ENCODE results near the gene ANP32B. TPM values are rescaled to one million over a fixed set of nuclear protein-coding genes. Genes with fewer than 3 reads are reported as not detected.
"Not testable (repeated sequence)": the region's sequence is repeated elsewhere in the genome, so short reads cannot be mapped to it uniquely, and the experiment has no call there.

Gene ANP32B
- total and polyA plus RNA-seq, 12 donors = 13.4 to 156 (median 66.0) TPM

DNA sequence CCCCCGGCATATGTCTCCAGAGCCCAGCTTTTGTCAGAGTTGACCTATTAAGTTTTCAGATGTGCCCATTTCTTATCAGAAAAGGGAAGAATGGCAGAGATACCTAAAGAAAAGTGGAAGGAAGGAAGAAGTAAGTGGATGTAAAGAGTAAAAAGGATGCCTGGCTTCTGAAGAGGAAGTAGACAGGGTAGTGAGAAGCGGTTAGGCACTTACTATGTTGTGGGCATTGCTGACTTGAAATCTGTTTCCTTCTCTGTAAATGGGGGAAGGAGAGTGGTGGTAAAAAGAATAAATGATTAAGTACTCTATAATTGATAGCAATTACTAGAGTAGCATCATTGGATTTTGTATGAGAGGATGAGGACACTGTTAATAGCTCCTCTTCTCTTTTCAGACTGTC lies 9.9 kb downstream of the ANP32B start:
- TF ChIP-seq, protein P1, sequence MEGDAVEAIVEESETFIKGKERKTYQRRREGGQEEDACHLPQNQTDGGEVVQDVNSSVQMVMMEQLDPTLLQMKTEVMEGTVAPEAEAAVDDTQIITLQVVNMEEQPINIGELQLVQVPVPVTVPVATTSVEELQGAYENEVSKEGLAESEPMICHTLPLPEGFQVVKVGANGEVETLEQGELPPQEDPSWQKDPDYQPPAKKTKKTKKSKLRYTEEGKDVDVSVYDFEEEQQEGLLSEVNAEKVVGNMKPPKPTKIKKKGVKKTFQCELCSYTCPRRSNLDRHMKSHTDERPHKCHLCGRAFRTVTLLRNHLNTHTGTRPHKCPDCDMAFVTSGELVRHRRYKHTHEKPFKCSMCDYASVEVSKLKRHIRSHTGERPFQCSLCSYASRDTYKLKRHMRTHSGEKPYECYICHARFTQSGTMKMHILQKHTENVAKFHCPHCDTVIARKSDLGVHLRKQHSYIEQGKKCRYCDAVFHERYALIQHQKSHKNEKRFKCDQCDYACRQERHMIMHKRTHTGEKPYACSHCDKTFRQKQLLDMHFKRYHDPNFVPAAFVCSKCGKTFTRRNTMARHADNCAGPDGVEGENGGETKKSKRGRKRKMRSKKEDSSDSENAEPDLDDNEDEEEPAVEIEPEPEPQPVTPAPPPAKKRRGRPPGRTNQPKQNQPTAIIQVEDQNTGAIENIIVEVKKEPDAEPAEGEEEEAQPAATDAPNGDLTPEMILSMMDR (IDR thresholded peaks at IDR 0.05) = no peak
- TF ChIP-seq POLR2A (IDR thresholded peaks at IDR 0.05) = no peak
- H3K27me3 ChIP-seq = no peaks in the 10 kb centered on the region
- no peak for DNase-seq
- intact Hi-C loops (cut with DNase I) = no loop called here
- 72 to 79% (median 76%) methylated on average over 2 of the region's 2 CpGs for WGBS, 4 donors
- no peaks in the 10 kb centered on the region for H3K9me3 ChIP-seq (replicated peaks in 1 of 3)
- no peak overlapping the region for H3K4me3 ChIP-seq
- H3K27ac ChIP-seq = no peak overlapping the region
- peaks cover 0 to 15% of the 10 kb centered on the region in 2 donors for H3K36me3 ChIP-seq (replicated peaks in 1 of 2)
- H3K4me1 ChIP-seq (replicated peaks in 1 of 2) = peaks cover 5 to 50% of the 10 kb centered on the region in 2 donors

DNA sequence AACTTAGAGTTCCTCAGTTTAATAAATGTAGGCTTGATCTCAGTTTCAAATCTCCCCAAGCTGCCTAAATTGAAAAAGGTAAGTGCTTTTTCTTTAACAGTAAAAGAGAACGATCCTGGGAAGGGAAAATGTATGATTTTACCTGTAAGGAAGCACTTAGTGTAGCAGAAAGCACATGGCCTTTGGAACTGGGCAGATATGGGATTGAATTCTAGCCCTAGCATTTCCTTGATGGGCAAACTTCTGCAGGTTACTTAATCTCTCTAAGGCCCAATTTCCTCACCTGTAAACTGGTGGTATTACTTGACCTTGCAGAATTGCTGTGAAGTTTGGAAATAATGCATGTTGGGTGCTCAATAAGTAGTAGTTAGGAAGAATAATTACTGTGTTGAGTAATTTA lies 11.6 kb downstream of the ANP32B start:
- H3K9me3 ChIP-seq (replicated peaks in 1 of 3) = no peaks in the 10 kb centered on the region
- no peak overlapping the region for H3K4me3 ChIP-seq
- H3K27ac ChIP-seq = no peak overlapping the region
- H3K36me3 ChIP-seq (replicated peaks in 1 of 2) = peaks cover 0 to 15% of the 10 kb centered on the region in 2 donors
- no peak for TF ChIP-seq POLR2A (IDR thresholded peaks at IDR 0.05)
- TF ChIP-seq, protein P1 (IDR thresholded peaks at IDR 0.05) = no peak
- intact Hi-C loops (cut with DNase I) = no loop called here
- H3K27me3 ChIP-seq = no peaks in the 10 kb centered on the region
- peaks cover 5 to 40% of the 10 kb centered on the region in 2 donors for H3K4me1 ChIP-seq (replicated peaks in 1 of 2)
- DNase-seq = no peak
- WGBS, 4 donors = 94 to 100% (median 97%) methylated on average over 1 of the region's 1 CpG

DNA sequence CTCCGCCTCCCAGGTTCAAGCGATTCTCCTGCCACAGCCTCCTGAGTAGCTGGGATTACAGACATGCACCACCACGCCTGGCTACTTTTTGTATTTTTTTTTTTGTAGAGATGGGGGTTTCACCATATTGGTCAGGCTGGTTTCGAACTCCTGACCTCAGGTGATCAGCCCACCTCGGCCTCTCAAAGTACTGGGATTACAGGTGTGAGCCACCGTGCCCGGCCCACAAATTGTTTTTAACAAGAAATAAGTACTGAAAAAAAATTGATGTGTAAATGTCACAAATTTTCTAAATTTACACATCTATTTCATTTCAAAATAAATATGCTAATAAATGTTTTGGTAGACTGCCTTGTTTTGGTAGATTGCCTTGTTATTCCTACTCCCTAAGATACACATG lies 13.5 kb downstream of the ANP32B start:
- H3K4me3 ChIP-seq; H3K9me3 ChIP-seq (replicated peaks in 1 of 3); H3K27ac ChIP-seq; H3K27me3 ChIP-seq; DNase-seq; intact Hi-C loops (cut with DNase I): not testable (repeated sequence)
- peaks cover 0 to 17% of the 10 kb centered on the region in 2 donors for H3K36me3 ChIP-seq (replicated peaks in 1 of 2)
- WGBS, 4 donors = 95 to 99% (median 96%) methylated on average over 7 of the region's 7 CpGs
- H3K4me1 ChIP-seq (replicated peaks in 1 of 2) = peaks cover 0 to 24% of the 10 kb centered on the region in 2 donors

DNA sequence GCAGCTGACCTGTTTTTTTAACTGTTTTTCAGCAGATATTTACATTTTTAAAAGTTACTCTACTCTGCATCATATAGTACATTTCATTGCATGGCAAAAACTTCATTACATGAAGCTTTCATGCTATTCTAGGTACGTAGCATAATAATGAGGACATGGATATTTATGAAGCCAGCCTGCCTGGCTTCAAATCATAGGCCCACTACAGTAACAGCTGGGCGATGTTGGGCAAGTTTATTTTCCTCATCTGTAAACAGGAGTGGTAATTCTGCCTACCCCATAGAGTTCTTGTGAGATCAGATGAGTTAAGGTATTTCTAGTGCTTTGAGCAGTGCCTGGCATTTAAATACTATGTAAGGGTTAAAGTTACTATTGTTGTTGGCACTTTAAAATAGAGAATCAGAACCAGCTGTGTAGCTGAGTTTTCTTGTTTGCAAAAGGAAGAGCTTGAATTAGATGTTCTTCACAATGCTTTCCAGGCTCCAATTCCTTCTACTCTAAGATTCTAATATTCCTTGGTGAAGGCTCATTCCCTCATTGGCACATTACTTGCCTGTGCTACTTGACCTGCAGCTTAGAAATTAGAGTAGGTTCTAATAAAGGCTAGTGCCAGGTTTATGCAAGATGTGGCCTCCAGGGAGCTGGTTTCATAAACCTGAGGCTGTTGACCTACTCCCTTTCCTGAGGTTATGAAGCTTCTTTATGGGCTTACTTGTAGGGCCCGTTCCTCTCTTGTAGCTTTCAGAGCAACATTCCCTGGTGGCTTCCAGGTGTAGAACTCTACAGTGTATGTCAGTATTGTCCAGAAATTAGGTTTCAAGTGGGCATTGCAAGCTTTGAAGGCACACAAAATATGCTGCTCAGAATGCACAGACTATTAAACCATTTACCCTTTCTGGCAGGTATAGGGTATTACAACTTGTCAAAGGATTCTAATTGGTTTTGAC lies 14.5 kb downstream of the ANP32B start:
- no peak overlapping the region for H3K27ac ChIP-seq
- no peaks in the 10 kb centered on the region for H3K9me3 ChIP-seq (replicated peaks in 1 of 3)
- intact Hi-C loops (cut with DNase I) = no loop called here
- peaks cover 0 to 23% of the 10 kb centered on the region in 2 donors for H3K36me3 ChIP-seq (replicated peaks in 1 of 2)
- DNase-seq = no peak
- WGBS, 4 donors = 89 to 97% (median 91%) methylated on average over 3 of the region's 3 CpGs
- TF ChIP-seq, protein P1 (IDR thresholded peaks at IDR 0.05) = no peak
- TF ChIP-seq POLR2A (IDR thresholded peaks at IDR 0.05) = no peak
- no peaks in the 10 kb centered on the region for H3K27me3 ChIP-seq
- H3K4me3 ChIP-seq = no peak overlapping the region
- peaks cover 0 to 15% of the 10 kb centered on the region in 2 donors for H3K4me1 ChIP-seq (replicated peaks in 1 of 2)

Measured in adrenal gland (tissue), 12 donors.